WTC11 (cell line): ENCODE measurements around the gene C8B.

Experiments
- ELF4 ChIP-seq: sonication (generic); formaldehyde crosslinking; IDR thresholded peaks from 2 replicates; pipeline ENCODE4 v1.8.1; 2022; ENCODE audit warnings: low read depth, mild to moderate bottlenecking, moderate library complexity, missing genetic modification reagents
- NFYB ChIP-seq: sonication (generic); formaldehyde crosslinking; conservative IDR thresholded peaks from 2 replicates; pipeline ENCODE4 v1.8.0; 2022; ENCODE audit warnings: low read depth, missing genetic modification reagents
- TF ChIP-seq, protein P1 (sequence below): fragments of 200-600 bp; IDR thresholded peaks from 2 replicates; pipeline ENCODE4 v1.8.0; 2022; ENCODE audit warnings: antibody characterized with exemption
- TF ChIP-seq, protein P2 (sequence below): sonication (generic); formaldehyde crosslinking; IDR thresholded peaks from 2 replicates; pipeline ENCODE4 v1.8.1; 2023; ENCODE audit warnings: mild to moderate bottlenecking, missing genetic modification reagents, moderate library complexity
- TF ChIP-seq, protein P3 (sequence below): sonication (generic); formaldehyde crosslinking; IDR thresholded peaks from 2 replicates; pipeline ENCODE4 v1.8.1; 2022; ENCODE audit warnings: low read depth, missing genetic modification reagents, borderline replicate concordance
- TF ChIP-seq, protein P4 (sequence below): sonication (generic); formaldehyde crosslinking; IDR thresholded peaks from 2 replicates; pipeline ENCODE4 v1.8.1; 2022; ENCODE audit warnings: mild to moderate bottlenecking, moderate library complexity, missing genetic modification reagents
- TF ChIP-seq, protein P5 (sequence below): sonication (generic); formaldehyde crosslinking; IDR thresholded peaks from 2 replicates; pipeline ENCODE4 v1.8.0; 2022; ENCODE audit warnings: mild to moderate bottlenecking, missing genetic modification reagents

DNA sequence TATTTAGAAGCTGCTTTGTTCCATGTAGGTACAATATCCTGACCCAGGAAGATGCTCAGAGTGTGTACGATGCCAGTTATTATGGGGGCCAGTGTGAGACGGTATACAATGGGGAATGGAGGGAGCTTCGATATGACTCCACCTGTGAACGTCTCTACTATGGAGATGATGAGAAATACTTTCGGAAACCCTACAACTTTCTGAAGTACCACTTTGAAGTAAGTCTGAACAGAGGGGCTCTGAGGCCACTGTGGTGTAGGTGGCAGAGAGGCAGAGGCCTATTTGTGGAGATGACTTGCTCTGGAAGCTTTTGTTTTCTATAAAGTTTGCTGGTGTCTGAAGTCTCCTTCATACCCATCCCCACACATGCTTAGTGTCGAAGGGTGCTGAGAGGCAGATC, 84.4 kb downstream of the C8B start:
- TF ChIP-seq, protein P1, sequence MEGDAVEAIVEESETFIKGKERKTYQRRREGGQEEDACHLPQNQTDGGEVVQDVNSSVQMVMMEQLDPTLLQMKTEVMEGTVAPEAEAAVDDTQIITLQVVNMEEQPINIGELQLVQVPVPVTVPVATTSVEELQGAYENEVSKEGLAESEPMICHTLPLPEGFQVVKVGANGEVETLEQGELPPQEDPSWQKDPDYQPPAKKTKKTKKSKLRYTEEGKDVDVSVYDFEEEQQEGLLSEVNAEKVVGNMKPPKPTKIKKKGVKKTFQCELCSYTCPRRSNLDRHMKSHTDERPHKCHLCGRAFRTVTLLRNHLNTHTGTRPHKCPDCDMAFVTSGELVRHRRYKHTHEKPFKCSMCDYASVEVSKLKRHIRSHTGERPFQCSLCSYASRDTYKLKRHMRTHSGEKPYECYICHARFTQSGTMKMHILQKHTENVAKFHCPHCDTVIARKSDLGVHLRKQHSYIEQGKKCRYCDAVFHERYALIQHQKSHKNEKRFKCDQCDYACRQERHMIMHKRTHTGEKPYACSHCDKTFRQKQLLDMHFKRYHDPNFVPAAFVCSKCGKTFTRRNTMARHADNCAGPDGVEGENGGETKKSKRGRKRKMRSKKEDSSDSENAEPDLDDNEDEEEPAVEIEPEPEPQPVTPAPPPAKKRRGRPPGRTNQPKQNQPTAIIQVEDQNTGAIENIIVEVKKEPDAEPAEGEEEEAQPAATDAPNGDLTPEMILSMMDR: no peak
- TF ChIP-seq, protein P2, sequence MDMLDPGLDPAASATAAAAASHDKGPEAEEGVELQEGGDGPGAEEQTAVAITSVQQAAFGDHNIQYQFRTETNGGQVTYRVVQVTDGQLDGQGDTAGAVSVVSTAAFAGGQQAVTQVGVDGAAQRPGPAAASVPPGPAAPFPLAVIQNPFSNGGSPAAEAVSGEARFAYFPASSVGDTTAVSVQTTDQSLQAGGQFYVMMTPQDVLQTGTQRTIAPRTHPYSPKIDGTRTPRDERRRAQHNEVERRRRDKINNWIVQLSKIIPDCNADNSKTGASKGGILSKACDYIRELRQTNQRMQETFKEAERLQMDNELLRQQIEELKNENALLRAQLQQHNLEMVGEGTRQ: no peak
- TF ChIP-seq, protein P3, sequence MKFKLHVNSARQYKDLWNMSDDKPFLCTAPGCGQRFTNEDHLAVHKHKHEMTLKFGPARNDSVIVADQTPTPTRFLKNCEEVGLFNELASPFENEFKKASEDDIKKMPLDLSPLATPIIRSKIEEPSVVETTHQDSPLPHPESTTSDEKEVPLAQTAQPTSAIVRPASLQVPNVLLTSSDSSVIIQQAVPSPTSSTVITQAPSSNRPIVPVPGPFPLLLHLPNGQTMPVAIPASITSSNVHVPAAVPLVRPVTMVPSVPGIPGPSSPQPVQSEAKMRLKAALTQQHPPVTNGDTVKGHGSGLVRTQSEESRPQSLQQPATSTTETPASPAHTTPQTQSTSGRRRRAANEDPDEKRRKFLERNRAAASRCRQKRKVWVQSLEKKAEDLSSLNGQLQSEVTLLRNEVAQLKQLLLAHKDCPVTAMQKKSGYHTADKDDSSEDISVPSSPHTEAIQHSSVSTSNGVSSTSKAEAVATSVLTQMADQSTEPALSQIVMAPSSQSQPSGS (CRISPR knock-in tag): no peak
- TF ChIP-seq ELF4 (CRISPR knock-in tag): no peak
- TF ChIP-seq, protein P4, sequence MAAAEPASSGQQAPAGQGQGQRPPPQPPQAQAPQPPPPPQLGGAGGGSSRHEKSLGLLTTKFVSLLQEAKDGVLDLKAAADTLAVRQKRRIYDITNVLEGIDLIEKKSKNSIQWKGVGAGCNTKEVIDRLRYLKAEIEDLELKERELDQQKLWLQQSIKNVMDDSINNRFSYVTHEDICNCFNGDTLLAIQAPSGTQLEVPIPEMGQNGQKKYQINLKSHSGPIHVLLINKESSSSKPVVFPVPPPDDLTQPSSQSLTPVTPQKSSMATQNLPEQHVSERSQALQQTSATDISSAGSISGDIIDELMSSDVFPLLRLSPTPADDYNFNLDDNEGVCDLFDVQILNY (CRISPR knock-in tag): no peak
- TF ChIP-seq NFYB (CRISPR knock-in tag): no peak
- TF ChIP-seq, protein P5, sequence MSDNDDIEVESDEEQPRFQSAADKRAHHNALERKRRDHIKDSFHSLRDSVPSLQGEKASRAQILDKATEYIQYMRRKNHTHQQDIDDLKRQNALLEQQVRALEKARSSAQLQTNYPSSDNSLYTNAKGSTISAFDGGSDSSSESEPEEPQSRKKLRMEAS (CRISPR knock-in tag): no peak
